HG03565 (cell line): ENCODE data around the gene NRG3.

Experiments used
- ATAC-seq: cut with Tn5 transposase; IDR thresholded peaks from one replicate; pipeline ENCODE4 v1.9.1; 2021; ENCODE audit warnings: mild to moderate bottlenecking, moderate library complexity; ENCODE audit not compliant: unreplicated experiment

Gene NRG3

GRCh38 chr10:82759050-82759449 lies 884.1 kb downstream of the NRG3 start:
- ATAC-seq: no peak

- ATAC-seq: no peak
Measured at GRCh38 chr10:82762641-82763040, 887.6 kb downstream of the NRG3 start.

DNA sequence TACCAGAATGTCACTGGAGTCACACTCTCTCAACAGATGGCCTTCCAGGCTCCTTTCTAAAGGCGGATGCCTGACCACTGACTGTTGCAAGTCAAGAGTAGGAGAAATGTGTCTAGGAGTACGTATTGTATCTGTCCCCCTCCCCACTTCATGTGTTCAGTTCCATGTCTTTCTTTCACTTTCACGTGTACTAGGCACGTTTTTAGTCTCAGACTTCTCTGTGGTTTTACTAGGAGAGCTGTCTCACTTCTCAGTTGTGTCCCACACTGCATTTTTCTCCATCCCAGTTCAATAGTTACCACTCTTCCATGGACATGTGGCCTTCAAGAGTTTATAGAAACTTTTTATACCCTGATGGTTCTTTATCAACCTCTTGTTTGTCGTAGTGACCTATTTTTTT lies 893.0 kb downstream of the NRG3 start:
- ATAC-seq: no peak

DNA sequence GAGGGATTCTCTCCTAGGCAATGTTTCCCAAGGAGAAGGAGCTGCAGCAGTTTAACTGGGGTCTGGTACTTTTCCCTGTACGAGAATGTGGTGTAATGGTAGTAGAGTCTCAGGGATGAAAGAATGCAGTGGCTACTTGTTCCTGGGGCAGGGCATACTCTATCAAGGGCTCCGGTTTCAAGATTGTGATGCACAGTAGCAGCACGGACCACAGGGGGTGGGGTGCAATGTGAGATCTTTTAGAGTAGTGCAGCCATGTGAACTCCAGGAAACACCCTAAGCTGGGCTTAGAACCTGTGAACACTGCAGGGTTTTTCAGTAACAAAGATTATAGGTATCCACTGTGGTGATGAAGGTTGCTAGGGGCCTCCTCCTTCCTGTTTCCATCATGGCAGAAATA lies 903.9 kb downstream of the NRG3 start:
- no peak for ATAC-seq

DNA sequence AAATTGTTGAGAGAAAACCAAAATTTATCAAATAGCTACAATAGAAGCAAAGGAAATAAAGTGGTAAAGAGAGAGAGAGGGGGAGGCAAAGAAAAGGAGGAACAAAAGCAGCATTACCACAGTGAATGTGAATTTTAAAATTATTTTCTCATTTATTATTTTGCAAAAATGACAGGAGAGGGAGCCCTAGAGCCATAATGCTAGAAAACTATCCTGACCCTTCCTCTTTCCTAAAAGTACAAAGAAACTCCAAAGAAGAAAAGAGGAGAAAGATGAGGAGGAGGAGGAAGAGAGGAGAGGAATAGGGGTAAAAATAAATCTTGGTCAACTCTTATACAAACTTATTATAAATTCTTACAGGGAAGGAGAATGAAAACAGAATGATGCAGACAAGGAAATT lies 921.5 kb downstream of the NRG3 start:
- ATAC-seq: no peak

DNA sequence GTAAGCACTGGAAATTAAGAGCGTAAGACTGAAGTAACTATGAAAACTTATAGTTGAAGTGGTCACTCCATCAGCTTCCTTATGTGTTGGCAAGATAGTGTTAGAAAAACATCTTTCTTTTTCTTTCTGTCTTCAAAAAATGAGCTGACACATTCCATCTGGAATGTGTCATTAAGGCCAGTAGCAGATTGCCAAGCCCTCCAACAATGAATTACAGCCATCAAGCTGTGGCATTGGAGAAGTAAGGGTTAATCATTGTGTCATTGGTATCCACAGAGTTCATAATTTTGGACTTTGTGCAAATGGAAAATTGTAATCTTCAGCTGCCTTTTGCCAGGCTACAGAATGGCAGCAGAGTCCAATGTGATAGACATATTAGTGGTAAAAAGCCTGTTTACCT lies 926.3 kb downstream of the NRG3 start:
- ATAC-seq: no peak

DNA sequence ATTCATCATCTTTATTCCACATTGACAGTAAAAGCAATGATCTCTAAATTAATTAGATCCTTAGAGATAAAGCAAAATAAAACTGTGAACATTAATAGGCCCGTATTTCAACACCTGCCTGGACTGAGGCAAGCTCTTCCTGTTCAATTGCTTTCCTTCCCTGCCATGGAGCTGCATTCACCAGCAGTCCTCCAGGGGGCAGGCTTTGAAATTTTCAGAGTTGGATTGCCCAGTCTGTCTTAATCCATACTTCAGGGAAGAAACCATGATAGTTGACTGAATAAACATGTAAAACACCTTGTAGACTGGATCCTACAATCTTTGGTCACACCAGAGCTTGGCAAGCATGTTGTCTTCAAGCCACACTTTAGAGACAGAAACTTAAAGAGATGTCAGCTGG lies 936.6 kb downstream of the NRG3 start:
- peak; percentile 57 for ATAC-seq

- ATAC-seq: no peak
Measured at GRCh38 chr10:82813856-82814255, 938.9 kb downstream of the NRG3 start.

DNA sequence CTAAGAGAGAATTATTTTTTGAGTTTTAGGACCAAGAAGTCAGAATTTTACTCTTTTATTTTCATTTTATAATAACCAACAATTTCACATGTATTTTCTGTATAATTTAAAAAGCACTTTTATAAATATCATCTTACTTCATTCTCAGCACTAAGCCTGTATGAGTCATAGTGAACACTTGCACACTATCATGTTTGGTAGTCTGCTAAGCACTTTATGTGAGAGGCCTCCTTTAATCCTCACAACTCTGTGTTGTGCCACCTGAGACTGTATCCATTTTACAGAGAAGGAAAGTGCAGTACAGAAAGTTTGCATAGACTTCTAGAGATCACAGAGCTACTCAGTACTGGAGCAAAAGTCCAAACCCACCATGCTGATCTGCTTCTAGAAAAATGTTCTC lies 939.6 kb downstream of the NRG3 start:
- ATAC-seq: no peak

DNA sequence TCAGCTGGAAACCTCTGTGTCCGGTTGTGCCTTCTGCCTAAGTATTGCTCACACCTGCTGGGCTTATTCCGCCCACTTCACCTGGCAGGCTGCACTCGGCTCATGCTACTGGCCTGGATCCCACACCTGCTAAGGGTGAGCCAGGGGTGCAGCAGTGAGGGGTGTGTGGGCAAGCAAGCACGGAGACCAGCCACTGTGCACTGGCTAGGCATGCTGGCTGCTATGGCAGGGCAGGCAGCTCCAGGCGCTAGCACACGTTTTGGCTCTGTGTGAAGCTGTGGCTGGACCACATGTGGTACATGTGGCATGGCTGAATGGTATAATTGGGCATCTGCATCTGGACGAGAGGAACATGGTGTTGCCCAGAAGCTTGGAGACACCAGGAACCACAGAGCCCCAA lies 940.7 kb downstream of the NRG3 start:
- no peak for ATAC-seq

- ATAC-seq: no peak
Measured at GRCh38 chr10:82817676-82818422, 942.9 kb downstream of the NRG3 start.

DNA sequence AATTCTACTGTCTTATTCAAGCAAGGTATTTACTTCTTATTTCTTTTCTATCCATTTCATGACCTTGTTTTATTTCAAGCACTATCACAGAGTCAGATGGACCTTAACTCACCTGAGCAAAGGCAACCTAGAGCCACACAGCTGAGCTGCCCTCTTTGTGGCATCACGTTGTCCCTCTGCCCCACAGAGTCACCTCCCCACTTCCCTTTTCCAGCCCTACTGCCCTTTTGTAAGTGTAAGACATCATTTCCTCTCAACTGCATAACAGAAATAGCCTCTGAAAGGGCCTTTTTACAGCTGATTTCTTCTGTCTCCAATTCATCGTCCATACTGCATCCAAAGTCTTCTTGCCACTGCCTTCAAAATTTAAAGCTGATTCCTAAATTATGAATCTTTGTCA lies 946.0 kb downstream of the NRG3 start:
- no peak for ATAC-seq

DNA sequence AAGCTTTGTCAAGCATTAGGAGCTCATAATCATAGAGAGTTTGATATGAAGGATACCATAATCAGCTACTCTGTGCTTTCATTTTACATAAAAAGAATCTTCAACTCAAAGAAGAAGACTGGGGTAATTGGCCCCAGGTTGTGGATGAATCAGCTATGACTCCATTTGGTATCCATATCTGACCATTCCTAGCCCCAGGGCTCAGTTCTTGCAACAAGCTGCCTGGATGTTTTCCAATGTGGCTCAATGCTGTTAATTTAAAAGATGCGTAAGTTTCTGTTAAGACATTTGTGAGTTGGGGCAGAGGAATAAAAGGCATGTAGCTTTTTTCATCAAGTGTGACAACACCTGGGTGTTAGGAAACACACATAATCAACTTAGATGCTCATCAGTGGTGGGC lies 951.1 kb downstream of the NRG3 start:
- ATAC-seq: no peak

DNA sequence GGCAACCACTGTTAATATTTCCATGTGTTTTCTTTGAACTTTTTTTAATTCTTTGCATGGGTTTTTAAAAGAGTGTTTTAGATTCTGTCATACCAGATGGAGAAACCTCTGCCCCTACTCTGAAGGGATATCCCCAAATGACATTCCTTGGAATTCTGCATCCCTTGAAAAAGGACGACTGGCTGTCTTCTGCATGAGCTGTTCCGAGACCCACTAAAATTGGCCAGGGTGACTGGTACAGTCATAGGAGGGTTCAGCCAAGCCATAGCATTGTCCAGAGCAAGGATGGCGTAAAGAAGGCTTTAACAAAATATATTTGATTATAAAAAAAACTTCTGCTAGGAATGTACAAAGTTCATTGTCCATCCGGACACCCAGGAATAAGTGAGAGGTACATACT lies 952.9 kb downstream of the NRG3 start:
- no peak for ATAC-seq

- ATAC-seq: no peak
Measured at GRCh38 chr10:82847242-82847641, 972.2 kb downstream of the NRG3 start.

- no peak for ATAC-seq
Measured at GRCh38 chr10:82850191-82850590, 975.2 kb downstream of the NRG3 start.

- ATAC-seq: no peak
Measured at GRCh38 chr10:82856957-82857613, 982.1 kb downstream of the NRG3 start.

GRCh38 chr10:82861889-82862288 lies 986.9 kb downstream of the NRG3 start:
- no peak for ATAC-seq

GRCh38 chr10:82865366-82865765 lies 990.4 kb downstream of the NRG3 start:
- no peak for ATAC-seq

DNA sequence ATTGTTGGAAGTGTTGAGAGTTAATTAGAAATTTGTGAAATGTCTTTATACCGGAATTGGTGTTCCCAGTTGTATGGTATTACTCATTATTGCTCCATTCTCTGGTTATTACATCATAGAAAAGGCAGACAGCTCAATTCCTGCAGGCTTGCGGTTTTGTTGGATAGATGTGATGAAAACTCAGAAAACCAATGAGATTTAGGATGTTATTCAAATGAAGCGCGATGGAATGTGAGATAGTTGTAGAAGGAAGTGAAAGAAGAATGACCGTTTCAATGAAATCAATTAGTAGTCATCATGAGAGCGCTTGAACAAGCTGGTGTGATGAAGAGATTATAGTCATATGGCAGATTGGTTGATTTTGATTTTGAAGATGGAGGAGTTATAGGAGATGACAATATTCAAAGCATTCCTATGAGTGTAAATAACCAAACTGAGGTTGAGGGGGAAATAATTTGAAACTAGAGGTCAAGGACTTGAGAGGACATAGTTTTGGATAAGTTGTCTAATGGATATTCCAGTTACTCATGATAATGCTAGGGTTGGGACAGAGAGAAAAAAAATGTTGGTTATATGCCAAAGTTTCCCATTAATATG lies 991.5 kb downstream of the NRG3 start:
- ATAC-seq: no peak

GRCh38 chr10:82867056-82867455 lies 992.1 kb downstream of the NRG3 start:
- no peak for ATAC-seq

DNA sequence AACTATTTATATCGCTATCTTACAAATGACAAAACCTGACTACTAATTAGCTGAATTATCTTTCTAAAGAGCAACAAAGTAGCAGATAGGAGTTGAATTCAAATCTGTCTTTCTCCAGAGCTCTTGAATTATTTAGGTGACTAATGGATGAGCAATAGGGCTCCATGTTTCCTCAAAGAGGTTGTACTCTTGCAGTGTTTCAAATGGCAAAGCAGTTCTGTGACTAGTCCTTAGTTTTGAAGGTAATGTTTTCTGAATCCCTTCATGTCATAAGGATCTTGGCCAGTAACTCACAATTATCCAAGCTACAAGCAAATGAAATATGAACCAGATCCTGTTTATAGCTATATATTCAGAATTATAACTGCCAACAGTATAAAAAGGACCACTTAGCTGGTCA lies 999.7 kb downstream of the NRG3 start:
- no peak for ATAC-seq
